MG63 (cell line): ENCODE results near the gene EXOC4. TPM values are rescaled to one million over a fixed set of nuclear protein-coding genes. Genes with fewer than 3 reads are reported as not detected.
"Not testable (repeated sequence)": the region's sequence is repeated elsewhere in the genome, so short reads cannot be mapped to it uniquely, and the experiment has no call there.

Experiments
- DNase-seq: peaks from one replicate; pipeline ENCODE4 v3.0.0-alpha.2; 2020
- H3K27me3 ChIP-seq: fragments of 250-450 bp; sonication (Bioruptor Pico); 2 replicates; pipeline ENCODE4 v1.5.1; 2020; ENCODE audit warnings: mild to moderate bottlenecking, moderate library complexity
- H3K36me3 ChIP-seq: fragments of 250-450 bp; sonication (Bioruptor Pico); 2 replicates; pipeline ENCODE4 v1.5.1; 2020; ENCODE audit warnings: mild to moderate bottlenecking, moderate library complexity
- H3K4me3 ChIP-seq: fragments of 250-450 bp; sonication (Bioruptor Pico); 2 replicates; pipeline ENCODE4 v1.5.1; 2020; ENCODE audit warnings: mild to moderate bottlenecking, moderate library complexity
- H3K9me3 ChIP-seq: fragments of 250-450 bp; sonication (Bioruptor Pico); 2 replicates; pipeline ENCODE4 v1.5.1; 2020; ENCODE audit warnings: mild to moderate bottlenecking, moderate library complexity
- total RNA-seq: library from RNA; depleted of rRNA; stranded (reverse); fragments of >200 nt; shearing (Covaris generic); gene quantifications from 2 replicates; pipeline ENCODE4 v1.2.3, GENCODE V29; 2014; ENCODE audit warnings: low replicate concordance

EXOC4 gene
- total RNA-seq, 1 experiment from 2014 or later: 24.1 TPM

DNA sequence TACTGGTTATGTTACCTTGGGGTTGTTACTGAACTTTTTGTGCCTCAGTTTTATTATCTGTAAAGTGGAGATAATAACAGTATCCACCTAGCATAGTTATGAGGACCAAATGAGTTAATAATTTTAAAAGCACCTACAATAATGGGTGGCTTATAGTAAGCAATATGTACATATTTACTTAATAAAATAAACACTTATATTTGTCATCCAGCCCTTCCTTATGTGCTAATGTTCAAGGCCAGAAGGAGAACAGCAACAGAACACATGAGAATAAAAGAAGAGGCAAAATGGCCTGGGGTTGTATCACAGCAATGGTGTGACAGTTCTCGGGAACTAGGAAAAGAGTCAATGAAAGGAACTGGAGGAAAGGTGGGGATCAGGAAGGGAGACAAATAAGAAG, 618.9 kb downstream of the EXOC4 start:
- no peaks in the 10 kb centered on the region for H3K27me3 ChIP-seq
- H3K36me3 ChIP-seq: no peaks in the 10 kb centered on the region
- no peak overlapping the region for H3K4me3 ChIP-seq
- no peak for DNase-seq
- H3K9me3 ChIP-seq: no peaks in the 10 kb centered on the region

DNA sequence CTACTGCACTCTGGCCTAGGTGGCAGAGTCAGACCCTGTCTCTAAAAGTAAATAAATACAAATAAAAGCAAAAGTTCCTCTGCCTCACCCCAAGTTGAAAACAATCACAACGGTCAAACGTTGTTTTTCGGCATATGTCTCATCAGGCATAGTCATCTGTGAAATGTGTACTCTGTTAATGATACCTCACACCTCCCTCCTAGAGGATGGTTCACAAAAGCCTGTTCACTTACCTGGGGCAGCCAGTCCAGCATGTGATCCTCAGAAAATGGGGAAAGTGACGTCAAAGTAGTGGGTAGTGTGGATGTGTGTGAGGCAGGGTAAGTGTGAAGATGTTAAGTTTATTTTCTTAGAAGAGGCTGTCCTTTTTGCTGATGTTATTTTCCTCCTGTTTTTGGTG, 620.3 kb downstream of the EXOC4 start:
- Histone ChIP-seq H3K4me3 (no peak overlapping the region), H3K36me3 (no peaks in the 10 kb centered on the region), H3K27me3 (no peaks in the 10 kb centered on the region), H3K9me3 (no peaks in the 10 kb centered on the region)
- DNase-seq: no peak

GRCh38 chr7:133873631-133874030, 620.8 kb downstream of the EXOC4 start:
- Histone ChIP-seq H3K9me3 (no peaks in the 10 kb centered on the region), H3K4me3 (no peak overlapping the region), H3K27me3 (no peaks in the 10 kb centered on the region), H3K36me3 (no peaks in the 10 kb centered on the region)
- DNase-seq: no peak

- H3K4me3 ChIP-seq: no peak overlapping the region
- no peaks in the 10 kb centered on the region for H3K9me3 ChIP-seq
- no peak for DNase-seq
- no peaks in the 10 kb centered on the region for H3K27me3 ChIP-seq
- H3K36me3 ChIP-seq: no peaks in the 10 kb centered on the region
Observed at GRCh38 chr7:133883591-133883990, 630.7 kb downstream of the EXOC4 start.

- Histone ChIP-seq H3K27me3 (no peaks in the 10 kb centered on the region), H3K36me3 (no peaks in the 10 kb centered on the region), H3K9me3 (no peaks in the 10 kb centered on the region), H3K4me3 (no peak overlapping the region)
- no peak for DNase-seq
Observed at GRCh38 chr7:133885213-133885612, 632.3 kb downstream of the EXOC4 start.

- Histone ChIP-seq H3K36me3 (no peaks in the 10 kb centered on the region), H3K27me3 (no peaks in the 10 kb centered on the region), H3K9me3 (no peaks in the 10 kb centered on the region), H3K4me3 (no peak overlapping the region)
- no peak for DNase-seq
Observed at GRCh38 chr7:133886086-133886485, 633.2 kb downstream of the EXOC4 start.

DNA sequence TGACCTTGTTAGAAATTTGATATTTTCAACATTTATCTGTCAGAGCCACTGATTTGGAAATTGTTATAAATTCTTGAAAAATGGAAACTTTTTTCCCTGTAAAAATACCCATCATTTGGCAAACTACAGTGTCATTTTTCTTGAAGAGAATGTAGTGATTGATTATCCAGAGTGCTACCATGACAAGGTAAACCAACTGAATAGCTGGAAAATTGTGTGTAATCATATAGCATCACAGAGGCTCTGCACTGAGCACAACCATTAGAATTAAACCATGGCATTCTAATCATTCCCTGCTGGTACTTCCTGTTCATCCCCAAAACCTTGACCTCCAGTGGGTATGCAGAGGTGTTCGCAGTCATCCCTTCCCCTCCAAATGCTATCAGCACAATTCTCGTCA, 633.9 kb downstream of the EXOC4 start:
- Histone ChIP-seq H3K9me3 (no peaks in the 10 kb centered on the region), H3K36me3 (no peaks in the 10 kb centered on the region), H3K4me3 (no peak overlapping the region), H3K27me3 (no peaks in the 10 kb centered on the region)
- DNase-seq: no peak

GRCh38 chr7:133887459-133887858, 634.6 kb downstream of the EXOC4 start:
- no peaks in the 10 kb centered on the region for H3K27me3 ChIP-seq
- DNase-seq: no peak

DNA sequence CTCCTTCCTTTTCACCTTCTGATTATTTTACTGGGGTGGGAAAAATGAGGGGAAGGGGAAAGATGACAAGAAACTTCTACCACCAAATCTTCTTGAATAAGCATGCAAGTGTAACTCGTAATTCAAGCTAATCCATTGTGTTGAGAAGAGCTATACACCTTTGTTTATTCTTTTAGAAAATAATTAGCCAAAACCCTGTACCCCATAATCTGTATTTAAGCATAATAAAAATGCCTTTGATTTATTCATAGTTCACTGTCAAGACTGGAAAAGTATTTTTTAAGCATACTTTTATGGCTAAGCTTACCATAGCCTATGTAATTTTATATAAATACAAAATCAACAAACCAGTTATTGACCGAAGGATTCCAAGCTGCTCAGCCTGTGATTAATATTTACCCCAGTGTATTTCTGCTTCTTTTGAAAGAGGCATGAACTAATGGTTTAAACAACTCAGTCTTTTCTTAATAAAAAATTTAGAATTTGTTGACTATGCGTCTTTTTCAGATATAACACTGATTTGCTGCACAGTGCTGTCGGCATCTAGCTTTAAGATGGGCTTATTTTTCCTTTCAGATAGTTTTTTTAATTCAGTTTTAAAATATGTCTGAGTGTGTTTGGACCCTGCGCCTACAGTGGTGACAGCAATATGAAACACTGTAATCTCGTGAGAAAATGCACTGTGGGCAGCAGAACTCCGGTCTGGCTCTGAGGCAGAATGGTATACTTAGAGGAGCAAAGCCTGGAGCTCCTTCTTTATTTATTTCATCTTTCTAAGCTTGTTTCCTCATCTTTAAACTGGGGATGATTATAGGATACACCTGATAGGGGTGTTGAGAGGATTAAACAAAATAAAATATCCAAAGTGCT, 635.4 kb downstream of the EXOC4 start:
- Histone ChIP-seq H3K36me3 (no peaks in the 10 kb centered on the region), H3K9me3 (no peaks in the 10 kb centered on the region), H3K4me3 (no peak overlapping the region), H3K27me3 (no peaks in the 10 kb centered on the region)
- no peak for DNase-seq

More at GRCh38 chr7:133887459-133887858, 634.6 kb downstream of the EXOC4 start:
- Histone ChIP-seq H3K36me3 (no peaks in the 10 kb centered on the region), H3K4me3 (no peak overlapping the region), H3K9me3 (no peaks in the 10 kb centered on the region)

- Histone ChIP-seq H3K36me3 (no peaks in the 10 kb centered on the region), H3K4me3 (no peak overlapping the region)
- no peak for DNase-seq
Observed at GRCh38 chr7:133904776-133905175, 651.9 kb downstream of the EXOC4 start.

GRCh38 chr7:133906553-133906952, 653.7 kb downstream of the EXOC4 start:
- not testable (repeated sequence) for H3K9me3 ChIP-seq, H3K4me3 ChIP-seq, DNase-seq, H3K27me3 ChIP-seq, H3K36me3 ChIP-seq

More at GRCh38 chr7:133904776-133905175, 651.9 kb downstream of the EXOC4 start:
- Histone ChIP-seq H3K27me3 (no peaks in the 10 kb centered on the region), H3K9me3 (no peaks in the 10 kb centered on the region)

GRCh38 chr7:133910761-133911160, 657.9 kb downstream of the EXOC4 start:
- Histone ChIP-seq H3K9me3 (no peaks in the 10 kb centered on the region), H3K4me3 (no peak overlapping the region), H3K36me3 (no peaks in the 10 kb centered on the region), H3K27me3 (no peaks in the 10 kb centered on the region)
- DNase-seq: no peak

DNA sequence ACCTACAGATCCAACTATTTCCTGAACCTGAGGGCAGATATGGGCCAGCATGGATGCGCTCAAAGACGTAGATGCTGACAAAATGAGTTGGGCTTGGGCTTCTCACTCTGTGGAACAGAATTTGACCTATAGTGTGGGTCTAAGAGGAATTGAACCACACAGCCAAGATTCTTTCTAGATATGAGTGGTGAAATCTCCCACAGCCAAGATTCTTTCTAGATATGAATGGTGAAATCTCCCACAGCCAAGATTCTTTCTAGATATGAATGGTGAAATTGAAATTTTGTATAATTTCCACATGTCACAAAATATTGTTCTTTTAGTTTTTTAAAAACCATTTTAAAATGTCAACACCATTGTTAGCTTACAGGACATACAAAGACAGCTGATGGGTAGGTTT, 658.8 kb downstream of the EXOC4 start:
- H3K36me3 ChIP-seq: no peaks in the 10 kb centered on the region
- DNase-seq: no peak
- H3K27me3 ChIP-seq: no peaks in the 10 kb centered on the region
- no peaks in the 10 kb centered on the region for H3K9me3 ChIP-seq
- no peak overlapping the region for H3K4me3 ChIP-seq

GRCh38 chr7:133912916-133913697, 660.2 kb downstream of the EXOC4 start:
- no peak overlapping the region for H3K4me3 ChIP-seq
- H3K27me3 ChIP-seq: no peaks in the 10 kb centered on the region
- DNase-seq: no peak
- H3K36me3 ChIP-seq: no peaks in the 10 kb centered on the region
- H3K9me3 ChIP-seq: no peaks in the 10 kb centered on the region

- Histone ChIP-seq H3K4me3 (no peak overlapping the region), H3K27me3 (no peaks in the 10 kb centered on the region)
- no peak for DNase-seq
Observed at GRCh38 chr7:133916621-133917020, 663.7 kb downstream of the EXOC4 start.

GRCh38 chr7:133919810-133920209, 666.9 kb downstream of the EXOC4 start:
- Histone ChIP-seq H3K9me3 (no peaks in the 10 kb centered on the region), H3K36me3 (no peaks in the 10 kb centered on the region), H3K27me3 (no peaks in the 10 kb centered on the region), H3K4me3 (no peak overlapping the region)
- DNase-seq: no peak

More at GRCh38 chr7:133916621-133917020, 663.7 kb downstream of the EXOC4 start:
- H3K9me3 ChIP-seq: no peaks in the 10 kb centered on the region
- H3K36me3 ChIP-seq: no peaks in the 10 kb centered on the region

- H3K9me3 ChIP-seq: no peaks in the 10 kb centered on the region
- DNase-seq: no peak
- no peaks in the 10 kb centered on the region for H3K27me3 ChIP-seq
- H3K4me3 ChIP-seq: no peak overlapping the region
- no peaks in the 10 kb centered on the region for H3K36me3 ChIP-seq
Observed at GRCh38 chr7:133921635-133922182, 668.8 kb downstream of the EXOC4 start.
